ENCODE results near the gene GAL3ST2. TPM values are rescaled to one million over a fixed set of nuclear protein-coding genes. Genes with fewer than 3 reads are reported as not detected.

The GAL3ST2 gene
- polyA plus RNA-seq, 1 donor from 2014 or later, result not detected

DNA sequence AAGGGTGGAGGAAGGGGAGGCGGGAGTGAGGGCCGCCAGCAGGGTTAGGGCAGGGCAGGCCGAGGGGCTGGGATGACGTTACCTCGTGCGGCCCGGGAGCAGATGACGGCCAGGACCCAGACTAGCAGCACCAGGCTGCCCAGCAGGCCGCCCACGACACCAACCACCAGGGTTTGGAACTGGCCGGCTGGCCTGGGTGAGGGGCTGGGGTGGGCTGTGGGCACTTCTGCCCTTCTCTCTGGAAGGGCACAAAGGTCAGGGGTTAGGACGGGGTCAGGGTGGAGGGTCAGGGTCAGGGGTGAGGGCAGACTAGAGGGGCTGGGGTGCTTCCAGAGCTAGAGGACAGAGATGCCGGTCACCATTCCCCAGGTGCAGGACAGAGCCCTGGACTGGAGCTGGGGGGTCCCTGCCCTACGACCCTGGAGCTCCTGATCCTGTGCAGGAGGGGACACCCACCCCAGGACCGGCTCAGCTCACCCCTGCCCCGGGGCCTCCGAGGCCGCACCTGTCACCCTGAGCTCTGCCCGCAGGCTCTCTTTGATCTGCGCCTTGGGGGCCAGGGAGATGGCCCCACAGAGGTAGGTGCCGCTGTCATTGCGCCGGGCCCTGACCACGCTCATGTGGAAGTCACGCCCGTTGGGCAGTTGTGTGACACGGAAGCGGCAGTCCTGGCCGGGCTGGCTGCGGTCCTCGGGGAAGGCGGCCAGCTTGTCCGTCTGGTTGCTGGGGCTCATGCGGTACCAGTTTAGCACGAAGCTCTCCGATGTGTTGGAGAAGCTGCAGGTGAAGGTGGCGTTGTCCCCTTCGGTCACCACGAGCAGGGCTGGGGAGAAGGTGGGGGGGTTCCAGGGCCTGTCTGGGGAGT, 75.7 kb downstream of the GAL3ST2 start:
- H2AFZ ChIP-seq (ENCODE audit: low read depth, low read length), result no peak overlapping the region
- H3K27me3 ChIP-seq (ENCODE audit: insufficient read depth, low read depth, low read length), result no peaks in the 10 kb centered on the region
- H3K9me3 ChIP-seq (ENCODE audit: low read length), result no peaks in the 10 kb centered on the region
- TF ChIP-seq POLR2AphosphoS5 (IDR thresholded peaks at IDR 0.05) (no peak), EZH2 (IDR thresholded peaks at IDR 0.05; ENCODE audit: borderline replicate concordance, insufficient read depth, low read length, poor library complexity, severe bottlenecking) (no peak), TAF1 (IDR thresholded peaks at IDR 0.05; ENCODE audit: low read depth) (no peak), MXI1 (conservative IDR thresholded peaks at IDR 0.05; ENCODE audit: poor library complexity, severe bottlenecking) (no peak), RAD21 (conservative IDR thresholded peaks at IDR 0.05) (no peak), SMC3 (conservative IDR thresholded peaks at IDR 0.05; ENCODE audit: poor library complexity) (no peak), EP300 (conservative IDR thresholded peaks at IDR 0.05; ENCODE audit: poor library complexity, severe bottlenecking) (no peak), CTCF (IDR thresholded peaks at IDR 0.05; ENCODE audit: poor library complexity, severe bottlenecking) (no peak)
- TF ChIP-seq, protein P1, sequence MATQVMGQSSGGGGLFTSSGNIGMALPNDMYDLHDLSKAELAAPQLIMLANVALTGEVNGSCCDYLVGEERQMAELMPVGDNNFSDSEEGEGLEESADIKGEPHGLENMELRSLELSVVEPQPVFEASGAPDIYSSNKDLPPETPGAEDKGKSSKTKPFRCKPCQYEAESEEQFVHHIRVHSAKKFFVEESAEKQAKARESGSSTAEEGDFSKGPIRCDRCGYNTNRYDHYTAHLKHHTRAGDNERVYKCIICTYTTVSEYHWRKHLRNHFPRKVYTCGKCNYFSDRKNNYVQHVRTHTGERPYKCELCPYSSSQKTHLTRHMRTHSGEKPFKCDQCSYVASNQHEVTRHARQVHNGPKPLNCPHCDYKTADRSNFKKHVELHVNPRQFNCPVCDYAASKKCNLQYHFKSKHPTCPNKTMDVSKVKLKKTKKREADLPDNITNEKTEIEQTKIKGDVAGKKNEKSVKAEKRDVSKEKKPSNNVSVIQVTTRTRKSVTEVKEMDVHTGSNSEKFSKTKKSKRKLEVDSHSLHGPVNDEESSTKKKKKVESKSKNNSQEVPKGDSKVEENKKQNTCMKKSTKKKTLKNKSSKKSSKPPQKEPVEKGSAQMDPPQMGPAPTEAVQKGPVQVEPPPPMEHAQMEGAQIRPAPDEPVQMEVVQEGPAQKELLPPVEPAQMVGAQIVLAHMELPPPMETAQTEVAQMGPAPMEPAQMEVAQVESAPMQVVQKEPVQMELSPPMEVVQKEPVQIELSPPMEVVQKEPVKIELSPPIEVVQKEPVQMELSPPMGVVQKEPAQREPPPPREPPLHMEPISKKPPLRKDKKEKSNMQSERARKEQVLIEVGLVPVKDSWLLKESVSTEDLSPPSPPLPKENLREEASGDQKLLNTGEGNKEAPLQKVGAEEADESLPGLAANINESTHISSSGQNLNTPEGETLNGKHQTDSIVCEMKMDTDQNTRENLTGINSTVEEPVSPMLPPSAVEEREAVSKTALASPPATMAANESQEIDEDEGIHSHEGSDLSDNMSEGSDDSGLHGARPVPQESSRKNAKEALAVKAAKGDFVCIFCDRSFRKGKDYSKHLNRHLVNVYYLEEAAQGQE (IDR thresholded peaks at IDR 0.05; ENCODE audit: borderline replicate concordance), result no peak
- H3K9ac ChIP-seq (ENCODE audit: low read length), result no peak overlapping the region
- H3F3A ChIP-seq (ENCODE audit: insufficient read depth, low read length, poor library complexity, severe bottlenecking), result no peaks in the 10 kb centered on the region
- no peak overlapping the region for H3K27ac ChIP-seq (ENCODE audit: low read length)
- no peak overlapping the region for H3K4me2 ChIP-seq (ENCODE audit: low read length)
- H3K79me2 ChIP-seq (replicated peaks; ENCODE audit: insufficient read depth, low read length), result no peaks in the 10 kb centered on the region
- H3K9me2 ChIP-seq (ENCODE audit: insufficient read depth, low read length), result no peaks in the 10 kb centered on the region
- H4K20me1 ChIP-seq (ENCODE audit: insufficient read depth), result no peaks in the 10 kb centered on the region
- no peaks in the 10 kb centered on the region for H3K36me3 ChIP-seq (ENCODE audit: insufficient read depth, low read length)
- no peak overlapping the region for H3K4me3 ChIP-seq (ENCODE audit: low read length)

GRCh38 chr2:241852981-241853631, 76.5 kb downstream of the GAL3ST2 start:
- Histone ChIP-seq H3K79me2 (replicated peaks; ENCODE audit: insufficient read depth, low read length) (no peaks in the 10 kb centered on the region), H3K9ac (ENCODE audit: low read length) (no peak overlapping the region), H3K4me2 (ENCODE audit: low read length) (no peak overlapping the region), H3K9me2 (ENCODE audit: insufficient read depth, low read length) (no peaks in the 10 kb centered on the region), H3K4me3 (ENCODE audit: low read length) (no peak overlapping the region), H3K36me3 (ENCODE audit: insufficient read depth, low read length) (no peaks in the 10 kb centered on the region), H3K9me3 (ENCODE audit: low read length) (no peaks in the 10 kb centered on the region), H2AFZ (ENCODE audit: low read depth, low read length) (no peak overlapping the region), H3K27me3 (ENCODE audit: insufficient read depth, low read depth, low read length) (no peaks in the 10 kb centered on the region), H3K27ac (ENCODE audit: low read length) (no peak overlapping the region), H4K20me1 (ENCODE audit: insufficient read depth) (no peaks in the 10 kb centered on the region), H3F3A (ENCODE audit: insufficient read depth, low read length, poor library complexity, severe bottlenecking) (no peaks in the 10 kb centered on the region)
- TF ChIP-seq EZH2 (IDR thresholded peaks at IDR 0.05; ENCODE audit: borderline replicate concordance, insufficient read depth, low read length, poor library complexity, severe bottlenecking) (no peak), SMC3 (conservative IDR thresholded peaks at IDR 0.05; ENCODE audit: poor library complexity) (no peak), POLR2AphosphoS5 (IDR thresholded peaks at IDR 0.05) (no peak), CTCF (IDR thresholded peaks at IDR 0.05; ENCODE audit: poor library complexity, severe bottlenecking) (no peak), RAD21 (conservative IDR thresholded peaks at IDR 0.05) (no peak), MXI1 (conservative IDR thresholded peaks at IDR 0.05; ENCODE audit: poor library complexity, severe bottlenecking) (no peak)
- TF ChIP-seq, protein P1 (IDR thresholded peaks at IDR 0.05; ENCODE audit: borderline replicate concordance), result no peak

Data from neural cell (in vitro differentiated cells).